GM18873 (cell line): Measurements from ENCODE around the gene CTDSP1.

Experiments used
- ATAC-seq: cut with Tn5 transposase; IDR thresholded peaks from one replicate; pipeline ENCODE4 v1.9.1; 2021; ENCODE audit warnings: mild to moderate bottlenecking, moderate library complexity, moderate number of reproducible peaks; ENCODE audit not compliant: unreplicated experiment, low FRiP score

Gene CTDSP1

GRCh38 chr2:218399391-218400166 lies at the start of gene CTDSP1:
Gene CTDSP1 (plus strand): TSS chr2:218399868. CDS start chr2:218400091, 223 bp downstream.
- peak; percentile 30 for ATAC-seq

- no peak for ATAC-seq
Observed at GRCh38 chr2:218354045-218354444, 45.6 kb upstream of the CTDSP1 start.

GRCh38 chr2:218354850-218355443 lies 44.7 kb upstream of the CTDSP1 start:
- no peak for ATAC-seq

- ATAC-seq: no peak
Observed at GRCh38 chr2:218357236-218358177, 42.2 kb upstream of the CTDSP1 start.

GRCh38 chr2:218360453-218360852 lies 39.2 kb upstream of the CTDSP1 start:
- no peak for ATAC-seq

GRCh38 chr2:218362606-218363005 lies 37.1 kb upstream of the CTDSP1 start:
- no peak for ATAC-seq

GRCh38 chr2:218363736-218364135 lies 35.9 kb upstream of the CTDSP1 start:
- ATAC-seq: no peak

GRCh38 chr2:218364196-218364595 lies 35.5 kb upstream of the CTDSP1 start:
- ATAC-seq: no peak

- ATAC-seq: no peak
Observed at GRCh38 chr2:218366621-218367414, 32.9 kb upstream of the CTDSP1 start.

- peak; percentile 73 for ATAC-seq
Observed at GRCh38 chr2:218367415-218368149, 32.1 kb upstream of the CTDSP1 start.

GRCh38 chr2:218368150-218368528 lies 31.5 kb upstream of the CTDSP1 start:
- ATAC-seq: no peak

GRCh38 chr2:218368621-218369153 lies 31.0 kb upstream of the CTDSP1 start:
- ATAC-seq: no peak

- no peak for ATAC-seq
Observed at GRCh38 chr2:218369330-218369729, 30.3 kb upstream of the CTDSP1 start.

- ATAC-seq: no peak
Observed at GRCh38 chr2:218370410-218371063, 29.1 kb upstream of the CTDSP1 start.

- ATAC-seq: no peak
Observed at GRCh38 chr2:218371983-218372350, 27.7 kb upstream of the CTDSP1 start.

GRCh38 chr2:218374795-218375194 lies 24.9 kb upstream of the CTDSP1 start:
- no peak for ATAC-seq

- ATAC-seq: no peak
Observed at GRCh38 chr2:218375212-218375611, 24.5 kb upstream of the CTDSP1 start.

GRCh38 chr2:218378053-218378452 lies 21.6 kb upstream of the CTDSP1 start:
- no peak for ATAC-seq

GRCh38 chr2:218381916-218382366 lies 17.7 kb upstream of the CTDSP1 start, which contains the start of gene SLC11A1:
Gene SLC11A1 (plus strand): TSS chr2:218382273. CDS start chr2:218382369, 96 bp downstream.
- ATAC-seq: no peak
